ENCODE data around the gene PTPN5.

PTPN5 gene

DNA sequence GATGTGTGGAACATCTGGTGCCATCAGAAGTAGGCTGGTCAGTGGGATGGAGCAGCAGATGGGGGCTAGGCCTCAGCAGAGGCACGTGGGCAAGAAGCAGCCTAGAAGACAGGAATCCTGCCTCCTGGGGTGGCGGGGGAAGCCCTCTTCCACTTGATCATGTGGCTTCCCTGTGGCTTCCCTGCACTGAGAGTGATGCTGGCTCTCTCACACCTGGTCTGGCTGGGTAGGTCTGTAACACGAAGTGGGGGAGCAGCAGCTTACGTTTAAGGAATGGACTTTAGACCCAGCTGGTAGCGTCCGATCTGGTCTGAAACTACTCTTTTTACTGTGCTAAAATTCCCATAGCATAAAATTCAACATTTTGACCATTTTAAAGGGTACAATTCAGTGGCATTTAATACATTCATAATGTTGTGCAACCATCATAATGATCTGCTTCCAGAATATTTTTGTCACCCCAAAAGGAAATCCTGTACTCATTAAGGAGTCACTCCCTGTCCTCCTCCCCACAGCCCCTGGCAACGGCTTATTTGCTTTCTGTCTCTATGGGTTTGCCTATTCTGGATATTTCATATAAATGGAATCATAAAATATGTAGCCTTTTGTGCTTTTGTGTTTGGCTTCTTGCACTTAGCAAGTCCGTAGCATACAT lies 21.7 kb downstream of the PTPN5 start:
- H3K27ac ChIP-seq: no peak overlapping the region
- no peaks in the 10 kb centered on the region for H3K36me3 ChIP-seq (ENCODE audit: insufficient read depth, low read length)
- TF ChIP-seq POLR2AphosphoS5 (IDR thresholded peaks at IDR 0.05; ENCODE audit: borderline replicate concordance, low read depth, low read length) (no peak), EZH2 (IDR thresholded peaks at IDR 0.05) (no peak), FOXP2 (optimal IDR thresholded peaks at IDR 0.05; ENCODE audit: control extremely low read depth, extremely low read length, insufficient read depth) (no peak)
- no peak overlapping the region for H3K4me3 ChIP-seq
- no peaks in the 10 kb centered on the region for H3K9me3 ChIP-seq (ENCODE audit: low read depth, low read length)
- DNase-seq (ENCODE audit: low read depth, low spot score): no peak
- H3K9ac ChIP-seq (ENCODE audit: insufficient read length): no peak overlapping the region

DNA sequence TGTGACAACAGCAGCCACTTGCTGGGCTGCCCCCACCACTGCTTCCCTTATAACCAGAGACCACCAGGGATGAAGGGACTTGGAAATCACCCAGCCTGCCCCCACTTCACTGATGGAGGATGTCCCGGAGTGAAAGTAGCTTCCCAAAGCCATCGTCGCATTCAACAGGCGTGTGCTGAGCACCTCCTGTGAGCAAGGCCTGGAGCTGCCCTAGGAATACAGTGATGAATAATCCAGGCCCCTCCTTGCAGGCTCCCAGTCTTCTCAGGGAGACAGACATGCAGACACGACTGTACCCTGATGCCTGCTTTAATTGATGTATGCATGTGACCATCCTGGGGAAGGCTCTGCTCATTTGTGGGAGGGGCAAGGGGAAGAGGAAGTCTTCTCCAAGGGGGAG lies 22.6 kb downstream of the PTPN5 start:
- Histone ChIP-seq H3K9me3 (ENCODE audit: low read depth, low read length) (no peaks in the 10 kb centered on the region), H3K36me3 (ENCODE audit: insufficient read depth, low read length) (no peaks in the 10 kb centered on the region), H3K9ac (ENCODE audit: insufficient read length) (no peak overlapping the region), H3K4me3 (no peak overlapping the region), H3K27ac (no peak overlapping the region)
- no peak for DNase-seq (ENCODE audit: low read depth, low spot score)
- no peak for TF ChIP-seq POLR2AphosphoS5 (IDR thresholded peaks at IDR 0.05; ENCODE audit: borderline replicate concordance, low read depth, low read length)
- no peak for TF ChIP-seq EZH2 (IDR thresholded peaks at IDR 0.05)
- TF ChIP-seq FOXP2 (optimal IDR thresholded peaks at IDR 0.05; ENCODE audit: control extremely low read depth, extremely low read length, insufficient read depth): no peak

DNA sequence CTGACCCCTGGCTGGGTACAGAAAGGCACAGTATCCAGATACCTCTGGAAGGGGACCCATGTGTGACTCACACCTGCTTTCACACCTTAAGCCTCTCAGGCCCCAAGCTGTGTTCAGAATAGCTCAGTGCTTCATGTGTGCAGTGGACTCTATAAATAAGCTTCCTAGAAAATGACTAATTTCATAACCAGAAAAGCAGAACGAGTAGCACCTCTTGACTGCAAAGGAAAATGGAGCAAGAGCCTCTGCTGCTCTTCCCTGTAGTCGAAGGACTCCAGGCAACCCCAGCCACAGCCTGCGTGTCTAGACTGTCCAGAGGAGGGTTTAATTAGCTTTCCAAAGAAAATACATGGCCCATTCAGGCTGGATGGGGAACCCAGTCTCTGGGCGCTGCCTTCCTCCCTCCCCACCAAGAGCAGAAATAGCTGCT lies 23.1 kb downstream of the PTPN5 start:
- no peak overlapping the region for H3K27ac ChIP-seq
- TF ChIP-seq POLR2AphosphoS5 (IDR thresholded peaks at IDR 0.05; ENCODE audit: borderline replicate concordance, low read depth, low read length) (no peak), EZH2 (IDR thresholded peaks at IDR 0.05) (no peak), FOXP2 (optimal IDR thresholded peaks at IDR 0.05; ENCODE audit: control extremely low read depth, extremely low read length, insufficient read depth) (no peak)
- H3K4me3 ChIP-seq: no peak overlapping the region
- no peaks in the 10 kb centered on the region for H3K36me3 ChIP-seq (ENCODE audit: insufficient read depth, low read length)
- H3K9ac ChIP-seq (ENCODE audit: insufficient read length): no peak overlapping the region
- no peaks in the 10 kb centered on the region for H3K9me3 ChIP-seq (ENCODE audit: low read depth, low read length)
- no peak for DNase-seq (ENCODE audit: low read depth, low spot score)

DNA sequence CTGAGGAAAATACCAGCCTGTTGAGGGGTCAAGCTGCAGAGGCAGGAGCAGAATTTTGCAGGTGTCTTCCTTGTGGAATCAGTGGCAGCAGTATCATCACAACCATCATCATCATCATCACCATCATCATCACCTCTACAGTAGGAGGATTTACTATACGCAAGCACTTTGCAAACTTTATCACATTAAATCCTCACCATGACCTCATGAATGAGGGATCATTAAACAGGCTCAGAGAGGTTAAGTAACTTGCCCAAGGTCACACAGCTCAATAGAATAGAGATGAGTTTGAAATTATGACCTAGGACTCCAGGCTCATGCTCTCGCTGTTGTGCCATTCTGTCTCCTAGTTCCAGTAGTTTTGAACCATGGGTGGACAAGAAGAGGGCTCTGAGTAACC lies 25.6 kb downstream of the PTPN5 start:
- TF ChIP-seq FOXP2 (optimal IDR thresholded peaks at IDR 0.05; ENCODE audit: control extremely low read depth, extremely low read length, insufficient read depth): no peak
- no peak for TF ChIP-seq POLR2AphosphoS5 (IDR thresholded peaks at IDR 0.05; ENCODE audit: borderline replicate concordance, low read depth, low read length)
- TF ChIP-seq EZH2 (IDR thresholded peaks at IDR 0.05): no peak
- H3K9me3 ChIP-seq (ENCODE audit: low read depth, low read length): no peaks in the 10 kb centered on the region
- no peak overlapping the region for H3K4me3 ChIP-seq
- DNase-seq (ENCODE audit: low read depth, low spot score): no peak
- H3K9ac ChIP-seq (ENCODE audit: insufficient read length): no peak overlapping the region
- no peaks in the 10 kb centered on the region for H3K36me3 ChIP-seq (ENCODE audit: insufficient read depth, low read length)
- H3K27ac ChIP-seq: no peak overlapping the region

DNA sequence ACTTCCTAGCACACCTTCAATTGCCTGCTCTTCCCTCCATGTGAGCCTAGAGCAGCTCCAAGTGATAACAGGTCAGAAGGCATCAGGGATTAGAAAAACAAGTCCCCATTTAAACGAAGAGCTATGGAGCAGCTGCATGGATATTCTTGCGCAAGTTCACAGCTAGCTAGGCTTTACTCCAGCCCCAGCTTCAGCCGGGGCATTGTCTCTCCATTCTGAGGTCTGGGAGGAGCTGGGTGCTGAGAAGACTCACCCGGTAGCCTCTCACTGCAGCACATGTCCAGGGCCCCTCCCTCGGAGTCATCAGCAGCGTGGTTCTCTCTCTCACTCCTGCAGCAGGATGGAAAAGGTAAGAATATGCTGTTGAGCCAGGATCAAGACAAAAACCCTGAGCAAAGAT lies 26.0 kb downstream of the PTPN5 start:
- TF ChIP-seq FOXP2 (optimal IDR thresholded peaks at IDR 0.05; ENCODE audit: control extremely low read depth, extremely low read length, insufficient read depth) (no peak), POLR2AphosphoS5 (IDR thresholded peaks at IDR 0.05; ENCODE audit: borderline replicate concordance, low read depth, low read length) (no peak), EZH2 (IDR thresholded peaks at IDR 0.05) (no peak)
- no peak overlapping the region for H3K9ac ChIP-seq (ENCODE audit: insufficient read length)
- no peak overlapping the region for H3K27ac ChIP-seq
- H3K4me3 ChIP-seq: no peak overlapping the region
- H3K36me3 ChIP-seq (ENCODE audit: insufficient read depth, low read length): no peaks in the 10 kb centered on the region
- DNase-seq (ENCODE audit: low read depth, low spot score): no peak
- no peaks in the 10 kb centered on the region for H3K9me3 ChIP-seq (ENCODE audit: low read depth, low read length)

DNA sequence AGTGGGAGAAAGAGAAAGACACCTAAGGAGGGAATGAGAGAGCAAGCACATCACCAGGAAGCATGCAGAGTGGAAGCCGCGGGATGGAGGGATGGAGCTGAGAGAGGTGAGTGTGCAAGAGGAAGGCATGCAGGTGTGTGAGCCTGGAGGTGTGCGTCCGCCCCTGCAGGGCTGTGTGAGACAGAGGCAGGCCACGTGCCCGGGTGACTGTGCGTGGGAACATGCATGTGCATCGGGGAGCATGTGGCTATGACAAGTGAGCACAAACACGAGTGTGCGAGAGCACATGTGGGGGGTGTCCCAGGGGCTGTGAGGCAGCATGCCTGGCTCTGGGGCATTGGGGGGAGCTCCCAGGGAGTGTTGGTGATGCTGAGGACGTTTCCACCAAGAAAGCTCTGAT lies 29.9 kb downstream of the PTPN5 start:
- H3K4me3 ChIP-seq: no peak overlapping the region
- no peak for TF ChIP-seq EZH2 (IDR thresholded peaks at IDR 0.05)
- no peak for TF ChIP-seq POLR2AphosphoS5 (IDR thresholded peaks at IDR 0.05; ENCODE audit: borderline replicate concordance, low read depth, low read length)
- TF ChIP-seq FOXP2 (optimal IDR thresholded peaks at IDR 0.05; ENCODE audit: control extremely low read depth, extremely low read length, insufficient read depth): no peak
- no peak overlapping the region for H3K27ac ChIP-seq
- no peaks in the 10 kb centered on the region for H3K36me3 ChIP-seq (ENCODE audit: insufficient read depth, low read length)
- no peak for DNase-seq (ENCODE audit: low read depth, low spot score)
- no peaks in the 10 kb centered on the region for H3K9me3 ChIP-seq (ENCODE audit: low read depth, low read length)
- no peak overlapping the region for H3K9ac ChIP-seq (ENCODE audit: insufficient read length)

DNA sequence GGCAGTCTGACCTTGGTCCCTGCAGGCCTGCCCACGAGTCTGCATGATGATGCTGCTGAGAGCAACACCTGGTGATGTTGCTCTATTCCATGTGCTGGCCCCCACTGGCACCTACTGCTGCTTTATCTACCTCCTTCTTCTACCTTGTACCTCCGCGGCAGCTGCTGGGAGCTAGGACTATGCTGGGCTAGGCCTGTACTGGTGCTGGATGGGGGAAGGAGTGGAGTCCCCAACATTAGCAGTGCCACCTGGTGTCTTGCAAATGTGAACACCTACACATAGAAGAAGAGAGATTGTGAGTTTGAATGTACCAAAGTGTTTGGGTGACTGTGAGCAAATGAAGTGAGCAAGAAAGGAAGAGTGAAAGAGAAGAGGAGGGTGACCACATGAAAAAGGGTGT lies 30.5 kb downstream of the PTPN5 start:
- no peak for DNase-seq (ENCODE audit: low read depth, low spot score)
- no peak overlapping the region for H3K27ac ChIP-seq
- no peak overlapping the region for H3K4me3 ChIP-seq
- H3K36me3 ChIP-seq (ENCODE audit: insufficient read depth, low read length): no peaks in the 10 kb centered on the region
- no peak overlapping the region for H3K9ac ChIP-seq (ENCODE audit: insufficient read length)
- no peaks in the 10 kb centered on the region for H3K9me3 ChIP-seq (ENCODE audit: low read depth, low read length)
- TF ChIP-seq EZH2 (IDR thresholded peaks at IDR 0.05) (no peak), POLR2AphosphoS5 (IDR thresholded peaks at IDR 0.05; ENCODE audit: borderline replicate concordance, low read depth, low read length) (no peak), FOXP2 (optimal IDR thresholded peaks at IDR 0.05; ENCODE audit: control extremely low read depth, extremely low read length, insufficient read depth) (no peak)

DNA sequence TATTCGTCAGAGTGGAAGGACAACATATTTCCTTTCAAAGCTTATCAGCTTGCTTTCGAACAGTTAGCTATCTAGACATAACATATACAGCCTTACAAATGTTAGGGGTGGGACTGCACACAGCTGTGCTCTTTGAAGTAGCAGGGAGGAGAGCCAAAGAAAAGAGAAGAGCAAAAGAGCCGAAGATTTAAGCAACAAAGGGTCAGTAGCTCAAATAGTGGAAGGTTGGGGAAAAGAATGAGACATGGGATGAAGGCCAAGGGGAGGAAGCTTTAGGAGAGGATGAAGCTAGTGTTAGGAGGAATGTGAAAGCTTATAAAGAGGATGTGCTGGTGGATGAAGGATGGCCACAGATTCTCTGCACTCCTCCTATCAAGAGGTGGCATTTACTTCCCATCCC lies 33.8 kb downstream of the PTPN5 start:
- Histone ChIP-seq H3K9ac (ENCODE audit: insufficient read length) (no peak overlapping the region), H3K36me3 (ENCODE audit: insufficient read depth, low read length) (no peaks in the 10 kb centered on the region), H3K27ac (no peak overlapping the region), H3K4me3 (no peak overlapping the region), H3K9me3 (ENCODE audit: low read depth, low read length) (no peaks in the 10 kb centered on the region)
- TF ChIP-seq EZH2 (IDR thresholded peaks at IDR 0.05) (no peak), POLR2AphosphoS5 (IDR thresholded peaks at IDR 0.05; ENCODE audit: borderline replicate concordance, low read depth, low read length) (no peak), FOXP2 (optimal IDR thresholded peaks at IDR 0.05; ENCODE audit: control extremely low read depth, extremely low read length, insufficient read depth) (no peak)
- no peak for DNase-seq (ENCODE audit: low read depth, low spot score)

DNA sequence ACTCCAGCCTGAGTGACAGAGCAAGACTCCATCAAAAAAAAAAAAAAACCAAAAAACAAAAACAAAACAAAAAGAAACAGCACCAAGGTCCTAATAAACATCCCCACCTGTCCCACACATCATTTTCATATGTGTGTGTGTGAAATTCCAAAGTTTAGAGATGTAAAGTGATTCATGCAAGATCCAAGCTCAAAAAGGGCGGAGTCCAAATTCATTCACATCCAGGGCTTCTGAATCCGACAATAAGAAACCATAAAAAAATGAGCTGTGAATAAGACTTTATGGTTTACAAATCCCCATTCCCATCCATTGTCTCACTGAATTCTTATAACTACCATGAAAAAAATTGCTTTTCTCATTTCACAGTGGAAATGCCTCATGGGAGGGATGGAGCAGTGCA lies 34.7 kb downstream of the PTPN5 start:
- no peak overlapping the region for H3K9ac ChIP-seq (ENCODE audit: insufficient read length)
- DNase-seq (ENCODE audit: low read depth, low spot score): no peak
- H3K4me3 ChIP-seq: no peak overlapping the region
- TF ChIP-seq POLR2AphosphoS5 (IDR thresholded peaks at IDR 0.05; ENCODE audit: borderline replicate concordance, low read depth, low read length): no peak
- TF ChIP-seq EZH2 (IDR thresholded peaks at IDR 0.05): no peak
- no peak for TF ChIP-seq FOXP2 (optimal IDR thresholded peaks at IDR 0.05; ENCODE audit: control extremely low read depth, extremely low read length, insufficient read depth)
- no peaks in the 10 kb centered on the region for H3K9me3 ChIP-seq (ENCODE audit: low read depth, low read length)
- no peaks in the 10 kb centered on the region for H3K36me3 ChIP-seq (ENCODE audit: insufficient read depth, low read length)
- no peak overlapping the region for H3K27ac ChIP-seq
